NCI-H748 (cell line): ENCODE data around the gene UTP14C.

Experiments used
- DNase-seq: peaks from one replicate; lab custom pipeline; 2025; ENCODE audit not compliant: unreplicated experiment; lab: John Stamatoyannopoulos, UW

The UTP14C gene

GRCh38 chr13:52043675-52044074 lies 19.2 kb downstream of the UTP14C start:
- DNase-seq: no peak

GRCh38 chr13:52047463-52047862 lies 23.0 kb downstream of the UTP14C start:
- no peak for DNase-seq

GRCh38 chr13:52048516-52048915 lies 24.0 kb downstream of the UTP14C start:
- no peak for DNase-seq

GRCh38 chr13:52051400-52051799 lies 26.9 kb downstream of the UTP14C start:
- no peak for DNase-seq

GRCh38 chr13:52053460-52053859 lies 29.0 kb downstream of the UTP14C start:
- no peak for DNase-seq

GRCh38 chr13:52061064-52061463 lies 36.6 kb downstream of the UTP14C start:
- peak; percentile 6 for DNase-seq

GRCh38 chr13:52061587-52061986 lies 37.1 kb downstream of the UTP14C start:
- DNase-seq: no peak

GRCh38 chr13:52067237-52067636 lies 42.7 kb downstream of the UTP14C start:
- peak; percentile 10 for DNase-seq

GRCh38 chr13:52070929-52071523 lies 46.5 kb downstream of the UTP14C start:
- DNase-seq: no peak
